Stimulated activated naive B cell treated with anti-CD40 and anti-IgM and Interleukin-4, amounts not matched to agents 10 μg/mL and 1 μg/mL and 100 μg/mL, for 72 hours (primary cell): ENCODE measurements around the gene ZNF408.

ENCODE experiments used
- ATAC-seq, 2 donors: fragments of 150-1000 bp; cut with Tn5 transposase; replicated peaks; 2 replicates each; pipeline ENCODE4 v1.10.0; 2021; ENCODE audit warnings: moderate library complexity in 1 of 2
- DNase-seq: peaks from one replicate; pipeline ENCODE4 v3.0.0; 2021
- H3K27ac Mint-ChIP-seq: one replicate; pipeline ENCODE4 v1.8.0; 2022; ENCODE audit warnings: mild to moderate bottlenecking, mixed read lengths
- H3K27me3 Mint-ChIP-seq, 2 donors: one replicate each; pipeline ENCODE4 v1.8.0; 2022; ENCODE audit warnings: mixed read lengths in 2 of 2
- H3K36me3 Mint-ChIP-seq, 2 donors: one replicate each; pipeline ENCODE4 v1.8.0; 2022; ENCODE audit warnings: mixed read lengths in 2 of 2, mild to moderate bottlenecking in 1 of 2
- H3K4me1 Mint-ChIP-seq, 2 donors: one replicate each; pipeline ENCODE4 v1.8.0; 2022; ENCODE audit warnings: mixed read lengths in 2 of 2, mild to moderate bottlenecking in 1 of 2
- H3K4me3 Mint-ChIP-seq, 2 donors: one replicate each; pipeline ENCODE4 v1.8.0; 2022; ENCODE audit warnings: mild to moderate bottlenecking in 2 of 2, mixed read lengths in 2 of 2, moderate library complexity in 1 of 2
- H3K9me3 Mint-ChIP-seq, 2 donors: one replicate each; pipeline ENCODE4 v1.8.0; 2022; ENCODE audit warnings: mixed read lengths in 2 of 2, mild to moderate bottlenecking in 1 of 2

ZNF408 gene

GRCh38 chr11:46736615-46737014, 35.8 kb downstream of the ZNF408 start:
- Mint-ChIP-seq H3K4me1 (no peaks in the 10 kb centered on the region), H3K27ac (peak overlapping the region; percentile 44), H3K27me3 (no peaks in the 10 kb centered on the region), H3K36me3 (peaks cover 17 to 34% of the 10 kb centered on the region in 2 donors), H3K9me3 (no peaks in the 10 kb centered on the region), H3K4me3 (no peak overlapping the region)
- ATAC-seq (no peak), DNase-seq (no peak)

GRCh38 chr11:46737699-46738098, 36.9 kb downstream of the ZNF408 start:
- Mint-ChIP-seq H3K9me3 (no peaks in the 10 kb centered on the region), H3K27me3 (no peaks in the 10 kb centered on the region), H3K4me1 (no peaks in the 10 kb centered on the region), H3K36me3 (peaks cover 28 to 45% of the 10 kb centered on the region in 2 donors), H3K27ac (no peak overlapping the region), H3K4me3 (no peak overlapping the region)
- ATAC-seq (no peak), DNase-seq (no peak)

- Mint-ChIP-seq H3K36me3 (peaks cover 36 to 53% of the 10 kb centered on the region in 2 donors), H3K4me1 (no peaks in the 10 kb centered on the region), H3K9me3 (no peaks in the 10 kb centered on the region), H3K27me3 (no peaks in the 10 kb centered on the region), H3K4me3 (no peak overlapping the region), H3K27ac (no peak overlapping the region)
- DNase-seq (no peak), ATAC-seq (no peak)
Observed at GRCh38 chr11:46738887-46739286, 38.1 kb downstream of the ZNF408 start.

- ATAC-seq, result no peak
- no peak for DNase-seq
- H3K36me3 Mint-ChIP-seq, result peaks cover 49 to 66% of the 10 kb centered on the region in 2 donors
- H3K9me3 Mint-ChIP-seq, result no peaks in the 10 kb centered on the region
- H3K27me3 Mint-ChIP-seq, result no peaks in the 10 kb centered on the region
- no peak overlapping the region for H3K27ac Mint-ChIP-seq
- H3K4me3 Mint-ChIP-seq, result no peak overlapping the region
- no peaks in the 10 kb centered on the region for H3K4me1 Mint-ChIP-seq
Observed at GRCh38 chr11:46741600-46742484, 41.0 kb downstream of the ZNF408 start.

GRCh38 chr11:46743043-46743442, 42.2 kb downstream of the ZNF408 start:
- Mint-ChIP-seq H3K27ac (peak overlapping the region; percentile 48), H3K4me3 (no peak overlapping the region), H3K9me3 (no peaks in the 10 kb centered on the region), H3K27me3 (no peaks in the 10 kb centered on the region), H3K4me1 (no peaks in the 10 kb centered on the region), H3K36me3 (peaks cover 56 to 67% of the 10 kb centered on the region in 2 donors)
- DNase-seq (no peak), ATAC-seq (no peak)

- no peak overlapping the region for H3K4me3 Mint-ChIP-seq
- no peaks in the 10 kb centered on the region for H3K4me1 Mint-ChIP-seq
- H3K9me3 Mint-ChIP-seq, result no peaks in the 10 kb centered on the region
- DNase-seq, result no peak
- H3K27me3 Mint-ChIP-seq, result no peaks in the 10 kb centered on the region
- H3K36me3 Mint-ChIP-seq, result peaks cover 56 to 67% of the 10 kb centered on the region in 2 donors
- ATAC-seq, result no peak
- peak overlapping the region; percentile 21 for H3K27ac Mint-ChIP-seq
Observed at GRCh38 chr11:46743693-46744339, 43.0 kb downstream of the ZNF408 start.

- peaks cover 54 to 61% of the 10 kb centered on the region in 2 donors for H3K36me3 Mint-ChIP-seq
- no peaks in the 10 kb centered on the region for H3K9me3 Mint-ChIP-seq
- H3K4me3 Mint-ChIP-seq, result no peak overlapping the region
- H3K4me1 Mint-ChIP-seq, result no peaks in the 10 kb centered on the region
- no peak for ATAC-seq
- H3K27ac Mint-ChIP-seq, result no peak overlapping the region
- no peak for DNase-seq
- no peaks in the 10 kb centered on the region for H3K27me3 Mint-ChIP-seq
Observed at GRCh38 chr11:46745328-46745727, 44.5 kb downstream of the ZNF408 start.

GRCh38 chr11:46745995-46746394, 45.2 kb downstream of the ZNF408 start:
- Mint-ChIP-seq H3K27ac (no peak overlapping the region), H3K36me3 (peaks cover 58 to 59% of the 10 kb centered on the region in 2 donors), H3K4me1 (no peaks in the 10 kb centered on the region), H3K27me3 (no peaks in the 10 kb centered on the region), H3K4me3 (no peak overlapping the region), H3K9me3 (no peaks in the 10 kb centered on the region)
- no peak for DNase-seq
- ATAC-seq, result no peak

GRCh38 chr11:46747150-46747549, 46.3 kb downstream of the ZNF408 start:
- Mint-ChIP-seq H3K27ac (peak overlapping the region; percentile 70), H3K27me3 (no peaks in the 10 kb centered on the region), H3K4me1 (no peaks in the 10 kb centered on the region), H3K4me3 (no peak overlapping the region), H3K9me3 (no peaks in the 10 kb centered on the region), H3K36me3 (peaks cover 49 to 53% of the 10 kb centered on the region in 2 donors)
- no peak for DNase-seq
- no peak for ATAC-seq
